HEK293T (cell line): ENCODE results near the gene PPARA.

Experiments used
- ARNT ChIP-seq: fragments of 450-650 bp; IDR thresholded peaks from 2 replicates; pipeline ENCODE4 v1.6.1; 2017; ENCODE audit warnings: mild to moderate bottlenecking
- BHLHE40 ChIP-seq: fragments of 450-650 bp; IDR thresholded peaks from 2 replicates; pipeline ENCODE4 v1.6.1; 2016; ENCODE audit warnings: mild to moderate bottlenecking, moderate library complexity, borderline replicate concordance
- CTBP1 ChIP-seq: fragments of 450-650 bp; IDR thresholded peaks from 2 replicates; pipeline ENCODE4 v1.6.1; 2016; ENCODE audit warnings: borderline replicate concordance
- ELF4 ChIP-seq: fragments of 450-650 bp; IDR thresholded peaks from 2 replicates; pipeline ENCODE4 v1.6.1; 2017; ENCODE audit warnings: antibody characterized with exemption
- FOXA1 ChIP-seq: fragments of 450-650 bp; IDR thresholded peaks from 2 replicates; pipeline ENCODE4 v1.6.1; 2016; ENCODE audit warnings: mild to moderate bottlenecking
- FOXK2 ChIP-seq: fragments of 450-650 bp; IDR thresholded peaks from 2 replicates; pipeline ENCODE4 v1.6.1; 2016; ENCODE audit warnings: mild to moderate bottlenecking
- FOXM1 ChIP-seq: fragments of 450-650 bp; IDR thresholded peaks from 2 replicates; pipeline ENCODE4 v1.6.1; 2017; ENCODE audit warnings: mild to moderate bottlenecking, borderline replicate concordance
- SP1 ChIP-seq: fragments of 450-650 bp; IDR thresholded peaks from 2 replicates; pipeline ENCODE4 v1.6.1; 2017
- SUZ12 ChIP-seq: fragments of 450-650 bp; IDR thresholded peaks from 2 replicates; pipeline ENCODE4 v1.6.1; 2016; ENCODE audit warnings: mild to moderate bottlenecking
- TARDBP ChIP-seq: fragments of 450-650 bp; IDR thresholded peaks from 2 replicates; pipeline ENCODE4 v1.6.1; 2016
- ZNF384 ChIP-seq: fragments of 450-650 bp; IDR thresholded peaks from 2 replicates; pipeline ENCODE4 v1.6.1; 2016
- TF ChIP-seq, protein P1 (sequence below): fragments of 450-650 bp; IDR thresholded peaks from 2 replicates; pipeline ENCODE4 v1.6.1; 2016

GRCh38 chr22:46272762-46273431 is 122.6 kb downstream of the PPARA start:
- TF ChIP-seq TARDBP: no peak
- TF ChIP-seq SP1: no peak
- no peak for TF ChIP-seq ARNT
- TF ChIP-seq, protein P1, sequence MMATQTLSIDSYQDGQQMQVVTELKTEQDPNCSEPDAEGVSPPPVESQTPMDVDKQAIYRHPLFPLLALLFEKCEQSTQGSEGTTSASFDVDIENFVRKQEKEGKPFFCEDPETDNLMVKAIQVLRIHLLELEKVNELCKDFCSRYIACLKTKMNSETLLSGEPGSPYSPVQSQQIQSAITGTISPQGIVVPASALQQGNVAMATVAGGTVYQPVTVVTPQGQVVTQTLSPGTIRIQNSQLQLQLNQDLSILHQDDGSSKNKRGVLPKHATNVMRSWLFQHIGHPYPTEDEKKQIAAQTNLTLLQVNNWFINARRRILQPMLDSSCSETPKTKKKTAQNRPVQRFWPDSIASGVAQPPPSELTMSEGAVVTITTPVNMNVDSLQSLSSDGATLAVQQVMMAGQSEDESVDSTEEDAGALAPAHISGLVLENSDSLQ: no peak
- TF ChIP-seq BHLHE40: no peak
- no peak for TF ChIP-seq FOXA1
- no peak for TF ChIP-seq FOXK2
- TF ChIP-seq SUZ12: no peak
- no peak for TF ChIP-seq ZNF384
- TF ChIP-seq CTBP1: no peak
- TF ChIP-seq ELF4: no peak
- no peak for TF ChIP-seq FOXM1
